CD8-positive, alpha-beta memory T cell (primary cell): ENCODE measurements around the gene ETFA. TPM values are rescaled to one million over a fixed set of nuclear protein-coding genes. Genes with fewer than 3 reads are reported as not detected.
"Not testable (repeated sequence)": the region's sequence is repeated elsewhere in the genome, so short reads cannot be mapped to it uniquely, and the experiment has no call there.

Experiments used
- CTCF ChIA-PET: fragments of 350-600 bp; sonication (Branson Sonifier 250); formaldehyde crosslinking; loops from one replicate; lab custom pipeline; 2021; ENCODE audit warnings: antibody characterized with exemption; lab: Charles Lee
- POLR2A ChIA-PET: fragments of 350-600 bp; sonication (Branson Sonifier 250); formaldehyde crosslinking; loops from one replicate; lab custom pipeline; 2021; ENCODE audit warnings: antibody characterized with exemption; lab: Charles Lee
- DNase-seq, 5 donors: peaks; one replicate each; pipeline versions ENCODE4 v3.0.0 to v3.0.0-alpha.2; 2020 to 2022; ENCODE audit warnings: mixed read lengths in 1 of 5
- H3K27ac ChIP-seq: one replicate; pipeline ENCODE4 v1.7.0; 2013; ENCODE audit warnings: low read depth, mild to moderate bottlenecking, low read length, moderate library complexity
- H3K27me3 ChIP-seq: 2 replicates; pipeline ENCODE4 v1.7.0; 2013; ENCODE audit warnings: low read length, mild to moderate bottlenecking; ENCODE audit not compliant: insufficient read depth, poor library complexity, severe bottlenecking
- H3K36me3 ChIP-seq: 2 replicates; pipeline ENCODE4 v1.7.0; 2013; ENCODE audit warnings: mild to moderate bottlenecking, low read length, moderate library complexity; ENCODE audit not compliant: insufficient read depth
- H3K4me1 ChIP-seq: 2 replicates; pipeline ENCODE4 v1.7.0; 2013; ENCODE audit warnings: mild to moderate bottlenecking, low read length, moderate library complexity; ENCODE audit not compliant: insufficient read depth
- H3K4me3 ChIP-seq: 2 replicates; pipeline ENCODE4 v1.7.0; 2013; ENCODE audit warnings: mild to moderate bottlenecking, low read length
- H3K9me3 ChIP-seq: 2 replicates; pipeline ENCODE4 v1.7.0; 2013; ENCODE audit warnings: mild to moderate bottlenecking, low read length
- H3K27ac Mint-ChIP-seq, 8 donors: one replicate each; pipeline ENCODE4 v1.8.0; 2020 to 2021; ENCODE audit warnings: mixed read lengths in 8 of 8, mild to moderate bottlenecking in 6 of 8, inconsistent platforms in 3 of 8, moderate library complexity in 3 of 8
- H3K27me3 Mint-ChIP-seq, 2 donors: one replicate each; pipeline ENCODE4 v1.8.0; 2020 to 2021; ENCODE audit warnings: mixed read lengths in 2 of 2, mild to moderate bottlenecking in 1 of 2, moderate library complexity in 1 of 2
- H3K36me3 Mint-ChIP-seq, 3 donors: one replicate each; pipeline ENCODE4 v1.8.0; 2020 to 2021; ENCODE audit warnings: mixed read lengths in 3 of 3, inconsistent platforms in 1 of 3, mild to moderate bottlenecking in 1 of 3
- H3K4me1 Mint-ChIP-seq, 3 donors: one replicate each; pipeline ENCODE4 v1.8.0; 2020 to 2021; ENCODE audit warnings: mixed read lengths in 3 of 3, inconsistent platforms in 1 of 3, mild to moderate bottlenecking in 1 of 3
- H3K4me3 Mint-ChIP-seq, 7 donors: one replicate each; pipeline ENCODE4 v1.8.0; 2020 to 2021; ENCODE audit warnings: mixed read lengths in 7 of 7, mild to moderate bottlenecking in 6 of 7, moderate library complexity in 4 of 7, inconsistent platforms in 2 of 7
- H3K9me3 Mint-ChIP-seq, 5 donors: one replicate each; pipeline ENCODE4 v1.8.0; 2020 to 2022; ENCODE audit warnings: mixed read lengths in 5 of 5, mild to moderate bottlenecking in 3 of 5, moderate library complexity in 2 of 5, inconsistent platforms in 1 of 5
- polyA plus RNA-seq: library from polyadenylated mRNA; unstranded; fragments of 300-500 nt; fragmentation: Illumina TruSeq; gene quantifications from one replicate; pipeline ENCODE4 v1.2.3, GENCODE V29; 2021
- total RNA-seq, 2 experiments: library from RNA; stranded (reverse); gene quantifications; one replicate each; pipeline ENCODE4 v1.2.3, GENCODE V29; 2021

The ETFA gene
- total and polyA plus RNA-seq, 3 experiments from 2014 or later: 122 to 178 (median 176) TPM

GRCh38 chr15:76298986-76299385 lies 12.3 kb downstream of the ETFA start:
- peaks cover 9% of the 10 kb centered on the region for H3K4me1 ChIP-seq
- no peaks in the 10 kb centered on the region for H3K9me3 ChIP-seq
- peaks cover 0 to 7% (median 5%) of the 10 kb centered on the region in 3 donors for H3K36me3 Mint-ChIP-seq
- no peak overlapping the region for H3K27ac Mint-ChIP-seq
- ChIA-PET POLR2A (no interaction called here), CTCF (interaction anchor here (1.0 kb wide), 1 partner anchor 8 kb away, joined by 3 read pairs; no protein-coding TSS in a partner anchor)
- H3K4me1 Mint-ChIP-seq: peaks cover 33 to 49% (median 35%) of the 10 kb centered on the region in 3 donors
- no peak overlapping the region for H3K4me3 ChIP-seq
- H3K27ac ChIP-seq: no peak overlapping the region
- no peaks in the 10 kb centered on the region for H3K36me3 ChIP-seq
- no peaks in the 10 kb centered on the region for H3K27me3 ChIP-seq
- no peaks in the 10 kb centered on the region for H3K9me3 Mint-ChIP-seq
- no peak for DNase-seq
- peak overlapping the region in 1 of 7 donors; percentile 3 for H3K4me3 Mint-ChIP-seq
- H3K27me3 Mint-ChIP-seq: no peaks in the 10 kb centered on the region

DNA sequence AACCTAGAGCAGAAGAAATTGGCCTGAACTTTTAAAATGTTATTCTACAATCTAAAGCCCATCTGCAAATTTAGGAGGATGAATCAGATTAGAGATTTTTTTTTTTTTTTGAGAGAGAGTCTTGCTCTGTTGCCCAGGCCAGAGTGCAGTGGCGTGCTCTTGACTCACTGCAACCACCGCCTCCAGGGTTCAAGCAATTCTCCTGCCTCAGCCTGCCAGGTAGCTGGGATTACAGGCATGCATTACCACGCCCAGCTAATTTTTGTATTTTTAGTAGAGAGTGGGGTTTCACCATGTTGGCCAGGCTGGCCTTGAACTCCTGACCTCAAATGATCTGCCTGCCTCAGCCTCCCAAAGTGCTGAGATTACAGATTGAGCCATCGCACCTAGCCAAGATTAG lies 13.3 kb downstream of the ETFA start:
- not testable (repeated sequence) for H3K4me3 Mint-ChIP-seq, H3K4me3 ChIP-seq, H3K27me3 Mint-ChIP-seq, DNase-seq, H3K36me3 Mint-ChIP-seq, H3K27ac Mint-ChIP-seq, H3K36me3 ChIP-seq, H3K9me3 Mint-ChIP-seq, H3K9me3 ChIP-seq, H3K27ac ChIP-seq, H3K27me3 ChIP-seq, H3K4me1 ChIP-seq
- ChIA-PET POLR2A (interaction anchor here (0.5 kb wide), 1 partner anchor 37 kb away, joined by 3 read pairs; no protein-coding TSS in a partner anchor), CTCF (interaction anchor here (1.0 kb wide), 1 partner anchor 9 kb away, joined by 3 read pairs; no protein-coding TSS in a partner anchor)
- peaks cover 31 to 49% (median 37%) of the 10 kb centered on the region in 3 donors for H3K4me1 Mint-ChIP-seq

DNA sequence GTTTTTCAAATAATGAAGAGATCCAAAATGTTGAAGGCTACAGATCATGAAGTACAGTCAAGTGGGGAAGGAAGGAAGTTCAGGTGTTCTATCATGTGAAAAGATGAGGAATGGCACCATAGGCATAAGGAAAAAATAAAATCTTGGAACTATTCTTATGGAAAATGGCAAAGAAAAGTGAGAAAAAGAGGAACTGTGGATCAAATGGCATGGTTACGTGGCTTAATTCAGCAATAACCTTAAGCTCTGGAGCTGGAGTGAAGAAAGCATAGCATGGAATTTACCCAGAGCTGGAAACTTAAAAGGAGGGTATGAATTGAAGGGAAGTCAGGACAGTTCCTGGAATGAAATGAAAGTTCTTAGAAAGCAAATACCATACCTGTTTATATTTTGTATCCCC lies 14.4 kb downstream of the ETFA start:
- Mint-ChIP-seq H3K4me1 (peaks cover 30 to 42% (median 37%) of the 10 kb centered on the region in 3 donors), H3K4me3 (no peak overlapping the region), H3K27ac (no peak overlapping the region), H3K27me3 (no peaks in the 10 kb centered on the region), H3K9me3 (no peaks in the 10 kb centered on the region), H3K36me3 (peaks cover 3 to 16% (median 13%) of the 10 kb centered on the region in 3 donors)
- Histone ChIP-seq H3K36me3 (no peaks in the 10 kb centered on the region), H3K27ac (no peak overlapping the region), H3K4me3 (no peak overlapping the region), H3K27me3 (no peaks in the 10 kb centered on the region), H3K9me3 (no peaks in the 10 kb centered on the region), H3K4me1 (peaks cover 9% of the 10 kb centered on the region)
- POLR2A ChIA-PET: no interaction called here
- no peak for DNase-seq
- CTCF ChIA-PET: interaction anchor here (0.5 kb wide), 1 partner anchor 64 kb away, joined by 3 read pairs; no protein-coding TSS in a partner anchor

DNA sequence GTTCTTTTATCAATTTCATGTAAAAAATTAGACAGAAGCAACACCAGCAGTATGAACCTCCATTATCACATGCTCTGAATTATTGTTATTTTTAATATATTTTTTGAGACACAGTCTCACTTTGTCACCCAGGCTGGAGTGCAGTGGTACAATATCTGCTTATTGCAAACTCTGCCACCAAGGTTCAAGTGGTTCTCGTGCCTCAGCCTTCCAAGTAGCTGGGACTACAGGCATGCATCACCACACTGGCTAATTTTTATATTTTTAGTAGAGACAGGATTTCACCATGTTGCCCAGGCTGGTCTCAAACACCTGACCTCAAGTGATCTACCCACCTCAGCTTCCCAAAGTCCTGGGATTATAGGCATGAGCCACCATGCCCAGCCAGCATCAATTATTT lies 16.8 kb downstream of the ETFA start:
- POLR2A ChIA-PET, H3K4me3 Mint-ChIP-seq, H3K27ac ChIP-seq, H3K4me1 ChIP-seq, H3K36me3 ChIP-seq, H3K27me3 Mint-ChIP-seq, H3K9me3 ChIP-seq, DNase-seq, H3K9me3 Mint-ChIP-seq, H3K27me3 ChIP-seq, H3K4me3 ChIP-seq: not testable (repeated sequence)
- peak overlapping the region in 3 of 8 donors; percentile 22 to 54 (median 26) for H3K27ac Mint-ChIP-seq
- peaks cover 29 to 41% (median 37%) of the 10 kb centered on the region in 3 donors for H3K4me1 Mint-ChIP-seq
- CTCF ChIA-PET: interaction anchor here (1.2 kb wide), 1 partner anchor 10 kb away, joined by 3 read pairs; no protein-coding TSS in a partner anchor
- H3K36me3 Mint-ChIP-seq: peaks cover 6 to 32% (median 18%) of the 10 kb centered on the region in 3 donors

DNA sequence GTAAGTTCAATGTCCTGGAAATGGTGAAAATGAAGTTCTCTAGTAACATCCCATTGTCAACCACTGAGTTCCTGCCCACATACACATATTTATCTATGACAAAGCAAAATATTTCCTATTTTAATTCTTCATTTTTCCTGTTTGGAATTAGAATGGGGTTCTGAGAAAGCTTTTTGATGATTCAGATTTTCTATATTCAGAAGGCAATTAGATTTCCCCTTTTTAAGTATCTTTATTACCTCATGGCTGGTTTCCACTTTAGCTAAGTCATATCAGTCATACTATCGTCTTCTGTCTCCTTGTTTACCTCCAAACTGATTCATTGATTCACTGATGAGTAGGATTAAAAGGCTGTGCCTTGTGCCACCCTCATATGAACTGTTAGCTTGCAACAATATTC lies 17.9 kb downstream of the ETFA start:
- POLR2A ChIA-PET: no interaction called here
- Histone ChIP-seq H3K27ac (no peak overlapping the region), H3K4me1 (no peaks in the 10 kb centered on the region), H3K27me3 (no peaks in the 10 kb centered on the region), H3K9me3 (no peaks in the 10 kb centered on the region), H3K36me3 (no peaks in the 10 kb centered on the region), H3K4me3 (no peak overlapping the region)
- Mint-ChIP-seq H3K4me1 (peaks cover 26 to 41% (median 37%) of the 10 kb centered on the region in 3 donors), H3K36me3 (peaks cover 6 to 33% (median 18%) of the 10 kb centered on the region in 3 donors), H3K4me3 (no peak overlapping the region), H3K9me3 (no peaks in the 10 kb centered on the region), H3K27ac (peak overlapping the region in 5 of 8 donors; percentile 3 to 78 (median 64)), H3K27me3 (no peaks in the 10 kb centered on the region)
- CTCF ChIA-PET: no interaction called here
- DNase-seq: no peak

- Histone ChIP-seq H3K4me1 (peaks cover 14% of the 10 kb centered on the region), H3K9me3 (no peaks in the 10 kb centered on the region), H3K4me3 (no peak overlapping the region), H3K27me3 (no peaks in the 10 kb centered on the region), H3K36me3 (no peaks in the 10 kb centered on the region), H3K27ac (no peak overlapping the region)
- ChIA-PET POLR2A (interaction anchor here (0.6 kb wide), 1 partner anchor 1428 kb away, joined by 5 read pairs; no protein-coding TSS in a partner anchor), CTCF (interaction anchor here (1.4 kb wide), 1 partner anchor 15 kb away, joined by 3 read pairs; no protein-coding TSS in a partner anchor)
- Mint-ChIP-seq H3K27ac (peak overlapping the region in 4 of 8 donors; percentile 7 to 73 (median 41)), H3K27me3 (no peaks in the 10 kb centered on the region), H3K4me3 (no peak overlapping the region), H3K9me3 (no peaks in the 10 kb centered on the region), H3K36me3 (peaks cover 6 to 38% (median 13%) of the 10 kb centered on the region in 3 donors), H3K4me1 (peaks cover 30 to 49% (median 47%) of the 10 kb centered on the region in 3 donors)
- DNase-seq: no peak
Measured at GRCh38 chr15:76289582-76289981, 21.7 kb downstream of the ETFA start.

DNA sequence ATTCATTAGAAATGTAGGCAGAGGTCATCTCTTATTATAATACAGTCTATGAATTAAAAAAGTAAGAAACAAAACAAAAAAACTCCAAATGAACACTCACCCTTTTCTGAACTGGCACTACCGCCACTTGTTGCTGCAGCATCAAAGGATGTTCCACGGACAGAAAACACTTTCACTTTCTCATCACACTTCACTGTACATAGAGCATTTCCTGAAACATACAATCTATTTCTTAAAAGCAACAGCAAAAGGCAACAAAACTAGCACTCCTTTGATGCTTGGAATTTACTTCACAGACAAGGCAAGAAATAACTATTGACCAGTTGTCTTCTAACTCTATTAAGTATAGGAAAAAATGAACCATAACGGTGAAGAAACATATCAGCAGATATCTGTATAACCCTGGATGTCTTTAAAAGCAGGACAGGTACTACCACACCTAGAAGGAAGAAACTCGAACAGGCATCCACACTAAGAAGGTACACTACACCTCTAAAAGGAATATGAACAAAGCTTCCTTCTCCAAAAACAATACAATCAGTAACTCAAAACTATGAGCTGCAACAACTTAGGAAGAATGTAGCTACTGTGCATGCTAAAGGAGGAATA lies 24.9 kb downstream of the ETFA start:
- Histone ChIP-seq H3K27ac (no peak overlapping the region), H3K27me3 (no peaks in the 10 kb centered on the region), H3K4me1 (peaks cover 23% of the 10 kb centered on the region), H3K36me3 (peaks cover 11% of the 10 kb centered on the region), H3K9me3 (no peaks in the 10 kb centered on the region), H3K4me3 (peak overlapping the region; percentile 19)
- POLR2A ChIA-PET: no interaction called here
- Mint-ChIP-seq H3K27me3 (no peaks in the 10 kb centered on the region), H3K27ac (peak overlapping the region; percentile 25 to 97 (median 88)), H3K9me3 (no peaks in the 10 kb centered on the region), H3K4me3 (peak overlapping the region; percentile 35 to 83 (median 75)), H3K4me1 (peaks cover 42 to 49% (median 47%) of the 10 kb centered on the region in 3 donors), H3K36me3 (peaks cover 0 to 44% (median 14%) of the 10 kb centered on the region in 3 donors)
- CTCF ChIA-PET: interaction anchor here (1.2 to 1.8 kb wide), 2 partner anchors 10 to 96 kb away, joined by 3 to 4 read pairs; no protein-coding TSS in a partner anchor
- peak in 3 of 5 donors; percentile 7 to 62 (median 51) for DNase-seq

DNA sequence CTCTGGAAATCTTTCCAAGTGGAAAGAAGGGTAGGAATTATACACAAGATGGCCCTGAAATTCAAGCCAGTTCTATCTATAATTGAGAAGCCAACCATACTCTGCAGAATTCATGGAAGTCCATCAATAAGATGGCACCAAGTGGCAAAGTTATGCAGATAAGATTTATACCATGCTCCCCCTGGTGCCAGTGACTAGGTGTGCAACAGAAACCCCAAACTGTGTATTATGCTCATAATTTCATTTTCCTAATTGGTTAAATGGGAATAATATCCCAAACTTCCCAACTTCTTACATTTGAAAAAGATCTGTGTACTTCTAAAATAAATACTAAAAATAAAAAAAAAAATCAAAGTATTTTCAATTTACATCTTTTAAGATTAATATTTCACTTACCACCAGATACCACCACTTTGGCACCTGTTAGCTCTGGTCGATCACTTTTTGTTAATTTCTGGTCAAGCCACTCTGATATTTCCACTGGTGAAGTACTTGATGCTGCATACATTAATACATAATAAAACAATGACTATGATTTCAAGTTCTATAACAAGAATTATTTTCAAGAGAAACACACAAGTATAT lies 25.9 kb downstream of the ETFA start:
- POLR2A ChIA-PET: no interaction called here
- Histone ChIP-seq H3K27ac (no peak overlapping the region), H3K27me3 (no peaks in the 10 kb centered on the region), H3K9me3 (no peaks in the 10 kb centered on the region), H3K4me3 (no peak overlapping the region), H3K4me1 (peaks cover 23% of the 10 kb centered on the region), H3K36me3 (peaks cover 11% of the 10 kb centered on the region)
- peaks cover 42 to 49% (median 47%) of the 10 kb centered on the region in 3 donors for H3K4me1 Mint-ChIP-seq
- H3K9me3 Mint-ChIP-seq: no peaks in the 10 kb centered on the region
- CTCF ChIA-PET: interaction anchor here (1.8 kb wide), 1 partner anchor 9 kb away, joined by 4 read pairs; no protein-coding TSS in a partner anchor
- no peak overlapping the region for H3K4me3 Mint-ChIP-seq
- H3K27ac Mint-ChIP-seq: peak overlapping the region in 1 of 8 donors; percentile 21
- no peak for DNase-seq
- H3K27me3 Mint-ChIP-seq: no peaks in the 10 kb centered on the region
- peaks cover 4 to 44% (median 15%) of the 10 kb centered on the region in 3 donors for H3K36me3 Mint-ChIP-seq
